H1 (cell line): ENCODE results near the gene FAM193A. TPM values are rescaled to one million over a fixed set of nuclear protein-coding genes. Genes with fewer than 3 reads are reported as not detected.

Experiments used
- ASH2L ChIP-seq: fragments of 200-600, 300-600 bp; sonication (generic); IDR thresholded peaks from one replicate; pipeline ENCODE4 v1.7.1; 2017; ENCODE audit warnings: low read length
- ATF3 ChIP-seq: IDR thresholded peaks from 2 replicates; pipeline ENCODE4 v1.6.1; 2011; ENCODE audit warnings: low read depth, mild to moderate bottlenecking, low read length; ENCODE audit not compliant: insufficient read depth
- CHD2 ChIP-seq: IDR thresholded peaks from 2 replicates; pipeline ENCODE4 v1.6.1; 2012; ENCODE audit warnings: low read length, improper control_type of control experiment
- CREB1 ChIP-seq: IDR thresholded peaks from 2 replicates; pipeline ENCODE4 v1.6.1; 2012; ENCODE audit warnings: inconsistent platforms
- EGR1 ChIP-seq: IDR thresholded peaks from 2 replicates; pipeline ENCODE4 v1.6.1; 2011; ENCODE audit warnings: low read depth, low read length, borderline replicate concordance
- EZH2 ChIP-seq: fragments of 200-600 bp; sonication (generic); IDR thresholded peaks from 2 replicates; pipeline ENCODE4 v1.7.1; 2012; ENCODE audit warnings: low read depth, mild to moderate bottlenecking, moderate library complexity, low read length, inconsistent platforms; ENCODE audit not compliant: severe bottlenecking
- FOSL1 ChIP-seq: IDR thresholded peaks from 2 replicates; pipeline ENCODE4 v1.6.1; 2011; ENCODE audit warnings: mild to moderate bottlenecking, low read depth, low read length, moderate library complexity; ENCODE audit not compliant: insufficient read depth
- GTF2F1 ChIP-seq: IDR thresholded peaks from 2 replicates; pipeline ENCODE4 v1.6.1; 2012; ENCODE audit warnings: low read depth, low read length, improper control_type of control experiment, borderline replicate concordance
- HDAC2 ChIP-seq, 2 experiments: fragments of 300-600 bp in 1 of 2; sonication (generic) in 1 of 2; IDR thresholded peaks; 2 replicates each; pipeline ENCODE4 v1.6.1; 2011 to 2012; ENCODE audit warnings: low read depth in 2 of 2, low read length in 2 of 2, mild to moderate bottlenecking in 2 of 2, moderate library complexity in 2 of 2, borderline replicate concordance in 1 of 2, inconsistent platforms in 1 of 2
- MAFK ChIP-seq: IDR thresholded peaks from 2 replicates; pipeline ENCODE4 v1.6.1; 2012; ENCODE audit warnings: low read depth, mild to moderate bottlenecking, improper control_type of control experiment, low read length
- NRF1 ChIP-seq: IDR thresholded peaks from 2 replicates; pipeline ENCODE4 v1.6.1; 2011; ENCODE audit warnings: mild to moderate bottlenecking, low read depth, low read length, improper control_type of control experiment
- PHF8 ChIP-seq: fragments of 200-600 bp; sonication (generic); conservative IDR thresholded peaks from 2 replicates; pipeline ENCODE4 v1.7.1; 2012; ENCODE audit warnings: low read depth, mild to moderate bottlenecking, inconsistent platforms, low read length, moderate library complexity
- RFX5 ChIP-seq: IDR thresholded peaks from 2 replicates; pipeline ENCODE4 v1.6.1; 2011; ENCODE audit warnings: low read depth, low read length, improper control_type of control experiment, borderline replicate concordance
- SAP30 ChIP-seq: fragments of 300-600 bp; sonication (generic); IDR thresholded peaks from 2 replicates; pipeline ENCODE4 v1.7.1; 2012; ENCODE audit warnings: low read length, moderate library complexity, mild to moderate bottlenecking, inconsistent platforms; ENCODE audit not compliant: insufficient read depth, insufficient replicate concordance
- SIN3A ChIP-seq, 2 experiments: IDR thresholded peaks in 1 of 2; conservative IDR thresholded peaks in 1 of 2; 2 replicates each; pipeline ENCODE4 v1.6.1; 2011 to 2012; ENCODE audit warnings: low read length in 2 of 2, improper control_type of control experiment in 1 of 2, low read depth in 1 of 2, mild to moderate bottlenecking in 1 of 2
- SIX5 ChIP-seq: IDR thresholded peaks from 2 replicates; pipeline ENCODE4 v1.6.1; 2011; ENCODE audit warnings: mild to moderate bottlenecking, low read depth, low read length
- SP4 ChIP-seq: IDR thresholded peaks from 2 replicates; pipeline ENCODE4 v1.6.1; 2012; ENCODE audit warnings: low read length, inconsistent platforms
- SRF ChIP-seq: IDR thresholded peaks from 2 replicates; pipeline ENCODE4 v1.6.1; 2011; ENCODE audit warnings: mild to moderate bottlenecking, low read depth, low read length, moderate library complexity
- SUZ12 ChIP-seq: fragments of 200-600 bp; sonication (generic); IDR thresholded peaks from 2 replicates; pipeline ENCODE4 v1.6.1; 2012; ENCODE audit warnings: mild to moderate bottlenecking, inconsistent platforms, low read length, moderate library complexity, mixed read lengths
- TAF7 ChIP-seq: optimal IDR thresholded peaks from 2 replicates; pipeline ENCODE3; 2011; ENCODE audit warnings: low read depth, mild to moderate bottlenecking, inconsistent platforms, low read length, moderate library complexity, borderline replicate concordance
- TBP ChIP-seq: IDR thresholded peaks from 2 replicates; pipeline ENCODE4 v1.6.1; 2011; ENCODE audit warnings: low read depth, low read length, improper control_type of control experiment
- USF2 ChIP-seq: IDR thresholded peaks from 2 replicates; pipeline ENCODE4 v1.6.1; 2011; ENCODE audit warnings: low read length, improper control_type of control experiment
- YY1 ChIP-seq: IDR thresholded peaks from 2 replicates; pipeline ENCODE4 v1.6.1; 2011; ENCODE audit warnings: low read depth, mild to moderate bottlenecking, low read length
- polyA plus RNA-seq, 7 experiments: library from polyadenylated mRNA; depleted of rRNA in 3 of 7; stranded (reverse) in 5 of 7; unstranded in 2 of 7; fragments of >200 nt in 5 of 7; fragments of 200-250 nt in 2 of 7; gene quantifications; 1 replicate in 5 of 7; 2 replicates in 1 of 7; 4 replicates in 1 of 7; pipeline versions ENCODE4 v1.2.1 to v1.2.3, GENCODE V29; 2011 to 2013; ENCODE audit warnings: missing spikeins in 2 of 7, mixed read lengths in 2 of 7
- total RNA-seq: library from RNA; stranded (reverse); fragmentation: NEBNext Ultra II Directional; extraction: Animal tissue kit (Norgen Biotek cat#: 25700); gene quantifications from 2 replicates; pipeline ENCODE4 v1.2.1, GENCODE V29; 2021

Gene FAM193A
- total and polyA plus RNA-seq, 2 of the 8 experiments (the other 6 are each of a cell fraction or from before 2014, with no cell fraction given) = 8.7 to 26.2 TPM

- TF ChIP-seq CHD2 (no peak), PHF8 (peak; percentile 30), SAP30 (peak; percentile 88), CREB1 (no peak), TAF7 (no peak), NRF1 (no peak), USF2 (no peak), RFX5 (no peak), SIN3A (conservative IDR thresholded peaks at IDR 0.05 in 1 of 2, IDR thresholded peaks at IDR 0.05 in 1 of 2; ENCODE audit: low read depth in 1 of 2, low read length in 2 of 2) (peak; percentile 91 to 96), SRF (no peak), EGR1 (no peak), ASH2L (peak; percentile 57), MAFK (no peak), GTF2F1 (no peak), SUZ12 (no peak), YY1 (no peak), EZH2 (no peak), SIX5 (no peak), SP4 (no peak), ATF3 (no peak), TBP (peak; percentile 22; the same call in 1 of the 2 replicates), FOSL1 (no peak), HDAC2 (IDR thresholded peaks at IDR 0.05; ENCODE audit: borderline replicate concordance in 1 of 2, low read depth in 2 of 2, low read length in 2 of 2) (peak; percentile 45 to 91; a peak in 2 of 4 replicates)
These were observed 774 bp downstream of the FAM193A start (continued) for GRCh38 chr4:2537011-2537830.
